NB4 (cell line): Measurements from ENCODE around the gene ZNF71.
"Not testable (repeated sequence)": the region's sequence is repeated elsewhere in the genome, so short reads cannot be mapped to it uniquely, and the experiment has no call there.

Experiments used
- DNase-seq: peaks from one replicate; pipeline ENCODE4 v3.0.0; 2010; ENCODE audit warnings: low read depth
- H3K4me3 ChIP-seq: one replicate; pipeline ENCODE4 v1.5.1; 2011; ENCODE audit warnings: mild to moderate bottlenecking, low read depth, low read length, moderate library complexity
- MYC ChIP-seq: IDR thresholded peaks from 2 replicates; pipeline ENCODE4 v1.6.1; 2011; ENCODE audit warnings: low read depth, low read length
- POLR2A ChIP-seq: IDR thresholded peaks from 2 replicates; pipeline ENCODE4 v1.6.1; 2011; ENCODE audit warnings: mild to moderate bottlenecking; ENCODE audit not compliant: insufficient read length; ENCODE audit errors: extremely low read depth
- TF ChIP-seq, protein P1 (sequence below): IDR thresholded peaks from 2 replicates; pipeline ENCODE4 v1.6.1; 2011; ENCODE audit warnings: low read depth, low read length
- TF ChIP-seq, protein P2 (sequence below): IDR thresholded peaks from one replicate; pipeline ENCODE4 v1.5.1; 2012; ENCODE audit warnings: low read depth, low read length

Gene ZNF71

DNA sequence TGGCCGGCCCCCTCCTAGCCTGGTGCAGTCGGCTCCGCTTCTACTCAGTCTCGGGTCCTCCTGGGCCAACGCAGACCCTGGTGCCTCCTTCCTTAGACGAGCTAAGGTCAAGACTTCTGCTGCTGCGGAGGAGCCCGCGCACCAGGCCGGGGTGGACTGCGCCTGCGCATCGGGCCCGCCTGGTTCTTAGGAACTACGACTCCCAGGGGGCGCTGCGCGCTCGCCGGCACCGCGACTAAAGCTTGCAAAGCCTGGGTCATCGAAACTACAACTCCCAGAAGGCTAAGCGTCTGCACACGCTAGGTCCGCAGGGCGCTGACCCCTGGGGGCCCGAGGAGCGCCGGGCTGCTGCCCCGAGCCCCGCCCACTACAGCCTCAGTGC is 76.5 kb downstream of the ZNF71 start, which contains the start of gene ZNF835:
Gene ZNF835 (minus strand): TSS at position 145 of the 382 bp plus-strand sequence. CDS start 6,559 bp downstream, outside the sequence.
- TF ChIP-seq POLR2A (no peak), MYC (no peak)
- TF ChIP-seq, protein P1, sequence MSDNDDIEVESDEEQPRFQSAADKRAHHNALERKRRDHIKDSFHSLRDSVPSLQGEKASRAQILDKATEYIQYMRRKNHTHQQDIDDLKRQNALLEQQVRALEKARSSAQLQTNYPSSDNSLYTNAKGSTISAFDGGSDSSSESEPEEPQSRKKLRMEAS: no peak
- TF ChIP-seq, protein P2, sequence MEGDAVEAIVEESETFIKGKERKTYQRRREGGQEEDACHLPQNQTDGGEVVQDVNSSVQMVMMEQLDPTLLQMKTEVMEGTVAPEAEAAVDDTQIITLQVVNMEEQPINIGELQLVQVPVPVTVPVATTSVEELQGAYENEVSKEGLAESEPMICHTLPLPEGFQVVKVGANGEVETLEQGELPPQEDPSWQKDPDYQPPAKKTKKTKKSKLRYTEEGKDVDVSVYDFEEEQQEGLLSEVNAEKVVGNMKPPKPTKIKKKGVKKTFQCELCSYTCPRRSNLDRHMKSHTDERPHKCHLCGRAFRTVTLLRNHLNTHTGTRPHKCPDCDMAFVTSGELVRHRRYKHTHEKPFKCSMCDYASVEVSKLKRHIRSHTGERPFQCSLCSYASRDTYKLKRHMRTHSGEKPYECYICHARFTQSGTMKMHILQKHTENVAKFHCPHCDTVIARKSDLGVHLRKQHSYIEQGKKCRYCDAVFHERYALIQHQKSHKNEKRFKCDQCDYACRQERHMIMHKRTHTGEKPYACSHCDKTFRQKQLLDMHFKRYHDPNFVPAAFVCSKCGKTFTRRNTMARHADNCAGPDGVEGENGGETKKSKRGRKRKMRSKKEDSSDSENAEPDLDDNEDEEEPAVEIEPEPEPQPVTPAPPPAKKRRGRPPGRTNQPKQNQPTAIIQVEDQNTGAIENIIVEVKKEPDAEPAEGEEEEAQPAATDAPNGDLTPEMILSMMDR: no peak
- no peak for DNase-seq
- no peak within 1 kb of the TSS for H3K4me3 ChIP-seq

DNA sequence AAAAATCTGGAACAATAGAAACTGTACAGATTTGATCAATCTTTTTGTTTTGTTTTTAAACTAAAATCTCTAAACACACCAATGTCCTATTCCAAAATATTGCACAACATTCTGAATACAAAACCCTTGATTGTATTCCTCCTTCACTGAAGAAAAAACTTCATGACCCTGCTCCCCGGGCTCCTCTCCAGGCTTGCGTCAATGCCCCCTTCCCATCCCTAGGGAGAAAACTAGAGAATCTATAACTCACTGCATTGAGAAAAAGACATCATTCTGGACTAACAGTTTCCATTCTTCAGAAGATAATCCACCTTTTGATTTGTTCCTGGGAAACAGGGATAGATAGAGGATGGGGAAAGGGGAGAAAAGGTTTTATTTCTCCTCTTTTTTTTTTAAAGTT is 77.5 kb downstream of the ZNF71 start:
- DNase-seq, H3K4me3 ChIP-seq: not testable (repeated sequence)
